Articular chondrocyte of knee joint (primary cell): Measurements from ENCODE around the gene XRCC5. TPM values are rescaled to one million over a fixed set of nuclear protein-coding genes. Genes with fewer than 3 reads are reported as not detected.

Experiments
- total RNA-seq: library from RNA; depleted of rRNA; stranded (reverse); fragments of >200 nt; gene quantifications from 2 replicates; pipeline ENCODE4 v1.2.3, GENCODE V29; 2012

The XRCC5 gene
- total RNA-seq: 241 and 244 TPM in 2 replicates

GRCh38 chr2:216108967-216109921 is at the start of gene XRCC5:
TSS of gene XRCC5 (plus strand) at chr2:216109348. CDS start at chr2:216109437, 89 bp downstream.

DNA sequence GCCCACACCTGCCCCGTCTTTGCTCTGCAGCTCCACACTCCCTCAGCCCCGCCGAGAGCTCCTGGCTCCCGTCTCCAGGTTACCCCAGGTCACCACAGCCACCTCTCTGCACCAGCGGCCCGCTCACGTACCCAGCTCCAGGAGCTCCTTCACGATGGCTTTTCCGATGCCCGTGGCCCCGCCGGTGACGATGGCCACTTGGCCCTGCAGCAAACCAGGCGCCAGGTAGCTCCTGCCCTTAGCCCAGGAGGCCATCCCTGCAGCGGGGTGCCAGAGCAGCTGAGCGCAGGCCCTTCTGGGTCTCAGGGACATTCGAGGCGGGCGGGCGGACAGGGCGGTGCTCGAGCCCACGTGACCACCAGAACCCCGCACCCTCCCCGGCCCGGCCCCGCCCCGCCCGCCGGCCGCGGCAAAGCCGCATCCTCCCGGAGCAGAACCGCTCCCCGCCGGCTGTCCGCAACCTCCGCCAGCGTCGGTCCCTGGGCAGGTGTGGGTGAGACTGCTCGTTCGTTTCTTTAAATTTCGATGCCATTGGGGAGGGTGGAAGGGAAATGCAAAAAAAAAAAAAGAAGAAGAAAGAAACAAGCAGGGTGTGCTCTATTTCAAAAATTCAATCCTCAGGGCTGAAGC is 27.5 kb upstream of the XRCC5 start, which contains the start of the genes PECR and TMEM169:
TSS of gene PECR (minus strand) at position 323 of the 630 bp plus-strand sequence. CDS start at position 255, 68 bp downstream.
TSS of gene TMEM169 (plus strand) at position 433 of the 630 bp plus-strand sequence. CDS start 14,045 bp downstream, outside the sequence.

Other genes with a start within 250 kb of the XRCC5 start
- 4.8 and 6.0 TPM in 2 replicates for gene MREG, start 95.8 kb upstream of the XRCC5 start, total RNA-seq
- gene PECR, start 27.5 kb upstream of the XRCC5 start, total RNA-seq: 11.6 and 15.2 TPM in 2 replicates
- gene TMEM169, start 27.4 kb upstream of the XRCC5 start, total RNA-seq: 0.22 and 0.26 TPM in 2 replicates